HG02763 (cell line): ENCODE results near the gene EPHA4.

Source experiments
- ATAC-seq: cut with Tn5 transposase; IDR thresholded peaks from one replicate; pipeline ENCODE4 v1.9.1; 2021; ENCODE audit warnings: mild to moderate bottlenecking, moderate library complexity; ENCODE audit not compliant: unreplicated experiment

Gene EPHA4

DNA sequence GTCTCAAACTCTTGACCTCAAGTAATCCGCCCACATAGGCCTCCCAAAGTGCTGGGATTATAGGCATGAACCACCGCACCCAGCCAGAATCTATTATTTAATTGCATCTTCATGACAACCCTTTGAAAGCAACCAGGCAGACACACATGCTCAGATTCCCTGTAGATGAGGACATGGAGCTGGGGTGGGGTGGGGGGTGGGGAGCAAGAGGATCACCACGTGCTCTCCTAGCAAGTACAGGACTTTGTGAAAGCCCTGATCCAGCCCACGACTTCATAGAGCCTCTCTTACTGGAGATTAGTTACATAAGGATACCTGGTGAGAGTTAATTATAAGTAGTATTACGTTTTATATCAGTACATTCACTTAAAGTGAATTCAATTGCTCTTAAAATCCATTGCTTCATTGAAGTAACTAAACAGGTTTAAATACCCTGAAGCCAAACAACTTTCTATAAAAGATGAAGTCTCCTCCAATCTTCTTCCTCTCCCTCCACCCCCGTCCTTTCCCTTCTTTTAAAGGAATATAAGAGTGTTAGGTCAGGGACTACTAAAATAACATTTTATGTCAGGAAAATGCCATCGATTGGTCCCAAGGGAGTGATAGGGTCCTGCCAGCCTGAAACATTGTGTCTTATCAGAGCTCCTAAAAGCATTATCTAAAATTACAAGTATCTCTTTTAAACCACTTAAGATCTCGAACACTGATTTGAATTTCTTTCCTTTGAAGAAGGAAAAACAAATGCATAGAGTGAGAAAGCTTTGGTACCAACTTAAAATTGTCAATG, 123.9 kb downstream of the EPHA4 start:
- no peak for ATAC-seq

DNA sequence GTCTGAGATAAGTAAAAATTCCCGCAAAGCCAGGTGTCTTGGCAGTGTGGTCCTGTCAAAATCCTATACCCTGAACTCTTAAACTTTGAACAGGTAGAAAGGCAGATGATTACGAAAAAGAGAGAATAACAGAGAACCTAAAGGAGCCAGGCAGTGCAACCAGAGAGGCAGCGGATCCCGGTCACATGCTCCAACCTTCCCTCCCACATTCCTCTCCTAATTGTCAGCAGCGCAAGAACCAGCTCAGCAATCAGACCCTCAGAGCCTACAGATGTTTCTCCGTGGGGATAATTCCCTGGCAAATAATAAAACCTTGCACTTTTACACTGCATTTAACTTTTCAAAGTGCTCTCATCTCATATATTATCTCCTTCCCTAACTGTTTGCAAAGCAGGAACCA, 124.8 kb downstream of the EPHA4 start:
- no peak for ATAC-seq

DNA sequence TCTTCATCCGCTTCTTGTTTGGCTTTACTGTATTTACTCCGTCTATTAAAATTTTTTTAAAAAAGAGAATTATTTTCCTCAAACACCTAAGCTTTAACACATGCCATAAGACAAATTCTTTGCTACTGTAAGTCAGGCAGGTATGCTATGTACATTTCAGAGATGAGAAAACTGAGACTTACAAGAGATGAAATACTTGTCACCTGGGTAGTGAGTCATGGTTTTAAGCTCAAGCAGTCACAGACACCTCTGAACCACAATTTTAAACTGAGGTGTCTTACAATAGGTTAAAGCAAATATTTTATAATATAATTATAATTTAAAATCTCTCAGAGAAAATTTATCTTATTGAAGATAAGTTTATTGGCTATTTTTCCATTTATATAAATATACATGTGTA, 126.0 kb downstream of the EPHA4 start:
- ATAC-seq = no peak

DNA sequence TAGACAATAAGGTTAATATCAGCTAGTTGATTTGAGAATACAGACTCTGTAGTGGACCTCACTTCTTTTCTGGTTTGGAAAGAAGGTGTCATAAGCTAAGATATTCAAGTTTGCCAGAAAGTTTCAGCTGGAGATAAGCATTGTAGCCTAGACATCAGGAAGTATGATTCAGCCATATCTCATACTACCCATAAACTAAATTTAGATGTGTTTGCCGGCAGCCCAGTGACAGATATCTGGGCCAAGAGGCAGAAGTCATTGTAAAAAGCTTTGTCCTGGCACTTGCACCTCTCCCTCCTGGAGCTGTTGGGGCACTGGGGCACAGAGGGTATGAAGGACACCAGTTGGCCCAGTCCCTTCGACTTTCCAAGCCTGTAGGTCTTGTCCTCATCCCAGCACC, 128.0 kb downstream of the EPHA4 start:
- no peak for ATAC-seq

DNA sequence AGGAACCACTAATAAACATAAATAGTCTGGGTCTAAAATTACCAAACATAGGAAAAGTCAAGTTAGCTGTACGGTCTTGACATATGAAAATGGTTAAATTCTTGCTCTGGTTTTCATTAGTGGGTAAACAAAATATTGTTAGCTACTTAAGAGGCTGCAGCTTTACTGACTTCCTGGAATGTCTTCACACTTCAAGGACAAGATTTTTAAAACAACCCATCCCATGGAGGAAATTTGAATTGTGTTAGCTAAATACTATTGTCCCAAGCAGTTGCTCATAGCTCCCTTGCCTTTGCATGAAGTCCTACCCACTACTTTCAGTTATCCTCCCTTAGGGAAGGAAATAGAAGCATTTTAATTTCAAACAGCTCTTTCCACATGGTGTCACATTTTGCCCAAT, 128.5 kb downstream of the EPHA4 start:
- no peak for ATAC-seq

DNA sequence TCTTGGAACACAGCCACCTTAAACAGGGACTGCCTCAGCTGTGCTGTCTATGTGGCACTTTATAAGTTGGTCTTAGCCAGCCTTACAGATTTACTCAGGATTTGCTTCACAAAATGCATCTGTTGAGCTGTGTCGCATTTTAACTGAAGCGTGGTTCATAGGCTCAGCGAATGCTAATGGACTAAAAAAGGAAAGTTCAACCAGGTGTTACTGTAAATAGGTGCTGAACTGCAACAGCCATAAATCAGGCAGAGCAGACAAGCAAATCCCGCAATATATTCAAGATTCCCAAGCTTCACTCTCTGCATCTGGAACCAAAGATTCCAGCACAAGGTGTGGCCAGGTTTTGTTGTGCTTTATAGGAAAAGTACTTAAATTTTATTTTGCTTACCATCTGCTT, 130.0 kb downstream of the EPHA4 start:
- ATAC-seq = no peak

DNA sequence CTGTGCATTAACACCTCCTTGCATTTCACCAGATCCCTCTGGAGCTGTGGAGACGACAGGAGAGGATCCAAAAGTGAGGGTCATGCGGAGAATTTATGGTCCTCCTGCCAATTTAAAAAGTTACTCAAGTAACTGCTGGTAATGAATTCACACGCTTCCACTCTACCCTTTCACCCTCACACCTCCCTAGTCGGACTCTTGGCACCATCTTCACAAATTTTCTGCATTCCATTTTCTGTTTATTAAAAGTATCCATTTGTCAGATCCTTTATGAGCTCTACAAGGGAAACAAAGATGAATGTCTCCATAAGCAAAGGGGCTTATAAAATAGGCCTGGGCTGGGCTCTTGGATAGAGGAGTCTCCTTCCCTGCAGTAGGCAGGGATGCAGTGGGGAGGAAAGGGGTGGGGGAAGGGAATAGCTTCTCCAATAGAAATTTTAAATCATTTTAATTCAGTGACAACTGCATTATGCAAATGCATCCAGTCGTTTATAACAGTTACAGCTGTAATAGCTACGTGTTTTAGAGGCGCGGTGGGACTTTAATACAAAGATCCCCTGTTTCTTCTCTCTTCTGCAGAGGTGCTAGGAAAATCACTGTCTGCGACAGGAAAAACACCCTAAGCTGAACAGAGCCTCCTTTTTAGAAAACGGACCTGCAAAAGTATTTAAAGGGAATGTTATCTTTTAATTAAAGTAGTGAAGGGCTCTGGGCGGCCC, 132.2 kb downstream of the EPHA4 start:
- ATAC-seq = no peak

DNA sequence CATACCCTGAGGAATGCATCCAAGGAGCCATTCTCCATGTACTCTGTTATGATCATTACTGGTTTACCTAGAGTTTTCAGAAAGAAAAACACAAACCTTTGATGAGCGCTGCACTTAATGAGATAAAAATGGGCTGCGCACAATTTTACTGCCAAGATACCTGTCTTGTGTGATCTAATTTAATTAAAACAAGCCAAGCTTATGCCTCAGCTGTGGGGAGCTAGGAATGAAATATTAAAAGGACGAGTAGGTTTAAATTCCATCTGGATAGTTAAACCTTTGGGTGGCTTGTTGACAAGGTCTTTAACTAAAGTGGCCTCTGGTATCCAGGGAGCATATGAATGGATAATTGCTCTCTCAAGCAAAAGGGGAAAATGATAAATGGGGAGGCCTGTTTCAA, 135.0 kb downstream of the EPHA4 start:
- ATAC-seq = no peak

DNA sequence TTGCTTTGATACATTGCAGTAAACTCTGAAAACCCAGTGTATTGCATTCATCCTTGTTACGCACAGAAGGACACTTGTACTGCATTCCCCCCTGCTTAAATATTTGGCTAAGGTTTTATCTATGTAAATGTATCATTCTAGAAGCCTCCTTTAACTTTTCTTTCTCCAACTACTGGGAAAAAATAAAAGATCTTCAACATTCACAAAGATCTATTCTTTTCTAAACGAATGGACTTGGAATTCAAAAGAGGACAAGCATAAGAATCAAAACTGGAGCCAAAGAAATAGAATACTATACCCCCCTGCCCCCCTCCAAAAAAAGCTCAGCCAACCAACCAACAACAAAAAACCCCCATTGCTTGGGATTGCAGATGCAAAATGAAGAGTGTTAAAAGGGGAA, 136.9 kb downstream of the EPHA4 start:
- ATAC-seq = no peak

DNA sequence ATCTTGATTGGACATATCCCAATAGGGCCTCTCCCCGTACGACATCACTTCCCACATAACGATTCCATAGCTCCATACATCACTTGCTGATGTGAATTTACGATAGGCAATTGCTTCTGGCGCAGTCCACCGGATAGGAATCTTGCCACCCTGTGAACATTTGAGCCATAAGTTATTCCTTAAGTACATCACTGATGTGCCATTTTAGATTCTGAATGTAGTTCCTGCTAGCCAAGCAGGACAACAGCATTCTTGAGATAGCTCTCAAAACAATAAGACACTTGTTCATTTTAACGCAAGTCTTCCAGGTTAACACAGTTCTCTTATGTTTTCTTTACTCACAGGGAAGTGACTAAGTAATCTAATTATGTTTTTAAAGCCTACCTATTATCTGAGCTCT, 138.0 kb downstream of the EPHA4 start:
- no peak for ATAC-seq

DNA sequence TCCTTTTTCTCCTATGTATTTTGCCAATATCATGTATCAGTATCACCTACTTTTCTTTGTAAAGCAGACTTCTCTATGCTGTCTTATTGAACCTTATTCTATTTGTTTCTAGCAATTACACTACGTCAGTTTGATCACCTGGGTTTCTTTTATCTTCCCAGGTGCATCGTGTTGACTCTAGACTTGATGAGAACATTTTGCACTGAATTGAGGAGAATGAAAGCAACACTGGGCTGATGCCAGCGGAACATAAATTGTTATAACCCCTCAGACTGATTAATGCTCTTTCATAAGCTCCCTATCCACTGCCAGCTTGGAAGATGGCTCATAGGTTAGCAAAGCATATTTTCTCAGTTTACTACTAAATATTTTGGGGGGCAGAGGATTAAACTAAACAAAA, 140.6 kb downstream of the EPHA4 start:
- ATAC-seq = no peak

DNA sequence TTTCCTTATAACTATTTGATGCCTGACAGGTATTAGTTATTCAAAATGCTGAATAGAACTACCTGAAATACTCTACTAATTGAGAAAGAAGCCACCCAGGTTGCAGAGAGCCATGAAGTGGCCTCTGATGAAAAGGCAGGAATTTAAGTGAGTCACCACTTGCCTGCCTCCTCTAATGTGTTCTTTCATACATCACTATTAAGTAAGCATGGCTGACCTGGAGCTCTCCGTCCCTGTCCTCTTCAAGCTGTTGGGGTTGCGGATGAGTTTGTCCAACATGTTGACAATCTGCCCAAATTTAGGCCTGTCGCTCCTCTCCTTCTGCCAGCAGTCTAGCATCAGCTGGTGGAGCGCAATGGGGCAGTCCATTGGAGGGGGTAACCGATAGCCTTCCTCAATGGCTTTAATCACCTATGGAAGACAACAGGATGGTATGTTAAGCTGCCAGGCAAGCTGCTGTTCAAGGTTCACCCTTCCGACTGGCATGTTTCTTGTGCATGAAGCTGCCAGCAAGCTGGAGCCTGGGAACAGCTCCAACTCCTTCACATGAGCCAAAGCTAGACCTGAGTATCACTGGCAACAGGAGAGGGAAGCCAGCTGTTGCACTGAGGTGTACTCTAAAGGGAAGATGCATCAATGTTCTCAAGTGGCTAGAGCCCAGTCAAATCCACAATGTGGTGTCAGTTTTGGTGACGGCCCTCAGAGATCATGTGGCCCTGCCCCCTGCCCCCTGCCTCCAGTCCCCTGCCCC, 142.2 kb downstream of the EPHA4 start:
- ATAC-seq = no peak

DNA sequence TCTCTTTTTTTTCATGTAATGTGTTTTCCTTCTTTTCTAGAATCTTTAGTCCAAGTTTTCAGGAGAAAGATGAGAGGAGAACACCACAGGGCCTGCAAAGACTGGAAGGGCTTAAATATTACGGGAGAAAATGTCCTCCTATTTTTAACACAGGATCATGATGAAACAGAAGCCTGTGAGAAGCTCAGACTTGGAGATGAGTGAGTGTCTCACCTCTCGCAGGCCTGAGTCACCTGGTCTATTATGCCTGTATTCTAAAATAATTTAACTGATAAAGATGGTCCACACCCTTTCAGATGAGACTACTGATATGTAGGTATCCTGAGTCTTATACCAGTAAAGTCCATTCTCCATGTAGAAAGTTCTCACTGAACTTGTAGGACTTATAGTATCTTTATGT, 143.2 kb downstream of the EPHA4 start:
- no peak for ATAC-seq

DNA sequence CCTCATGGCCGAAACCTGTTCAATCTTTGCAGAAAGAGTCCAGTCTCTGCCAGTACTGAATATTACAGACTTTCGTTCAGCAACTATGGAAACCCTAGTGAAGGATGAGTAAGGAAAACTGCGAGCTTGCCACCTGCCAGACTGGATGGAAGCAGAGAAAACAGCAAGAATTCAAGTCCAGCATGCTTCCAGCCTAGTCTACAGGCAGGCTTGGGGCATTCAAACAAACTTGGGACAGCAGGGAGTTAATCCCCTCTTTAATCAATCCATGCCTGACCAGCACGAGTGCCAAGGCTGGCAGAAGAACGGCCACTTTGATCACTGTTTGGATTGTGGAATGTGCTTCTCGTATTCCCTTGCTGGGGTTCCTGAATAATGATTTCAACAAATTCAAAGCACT, 145.2 kb downstream of the EPHA4 start:
- no peak for ATAC-seq

DNA sequence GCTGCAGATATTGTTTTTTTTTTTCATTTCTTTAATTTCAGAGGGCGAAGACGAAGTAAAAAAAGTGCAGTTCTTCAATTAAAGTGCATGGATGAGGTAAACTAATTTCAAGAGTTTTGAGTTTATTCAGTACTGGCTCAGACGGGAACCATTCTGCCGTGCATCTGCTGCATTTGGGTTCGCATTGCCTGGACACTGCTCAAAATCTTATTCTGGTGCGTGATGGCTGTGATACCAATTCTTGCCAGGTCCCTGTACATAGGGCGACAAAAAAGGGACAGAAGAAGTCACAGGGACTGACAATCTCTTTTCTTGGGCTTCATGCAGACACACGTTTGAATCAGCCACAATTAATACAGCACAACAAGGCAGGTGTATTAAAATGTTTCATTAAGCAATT, 146.2 kb downstream of the EPHA4 start:
- no peak for ATAC-seq

DNA sequence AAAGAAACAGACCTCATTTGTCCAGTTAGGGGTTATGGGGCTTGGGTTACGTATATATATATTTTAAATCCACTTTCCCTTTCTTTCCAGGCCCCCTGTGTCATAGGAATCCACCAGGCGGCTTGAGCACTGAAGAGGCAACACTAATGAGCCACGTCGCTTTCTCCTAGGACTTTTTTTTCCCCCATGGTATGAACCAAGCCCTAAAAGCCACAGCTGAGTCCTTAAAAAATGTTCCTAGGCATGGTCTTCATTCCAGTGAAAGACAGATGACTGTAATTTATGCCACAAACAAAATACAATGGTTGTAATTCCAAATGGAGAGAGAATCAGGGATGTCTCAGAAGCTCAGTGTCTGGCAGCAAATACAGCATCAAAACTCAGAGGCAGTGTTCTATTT, 146.8 kb downstream of the EPHA4 start:
- no peak for ATAC-seq

DNA sequence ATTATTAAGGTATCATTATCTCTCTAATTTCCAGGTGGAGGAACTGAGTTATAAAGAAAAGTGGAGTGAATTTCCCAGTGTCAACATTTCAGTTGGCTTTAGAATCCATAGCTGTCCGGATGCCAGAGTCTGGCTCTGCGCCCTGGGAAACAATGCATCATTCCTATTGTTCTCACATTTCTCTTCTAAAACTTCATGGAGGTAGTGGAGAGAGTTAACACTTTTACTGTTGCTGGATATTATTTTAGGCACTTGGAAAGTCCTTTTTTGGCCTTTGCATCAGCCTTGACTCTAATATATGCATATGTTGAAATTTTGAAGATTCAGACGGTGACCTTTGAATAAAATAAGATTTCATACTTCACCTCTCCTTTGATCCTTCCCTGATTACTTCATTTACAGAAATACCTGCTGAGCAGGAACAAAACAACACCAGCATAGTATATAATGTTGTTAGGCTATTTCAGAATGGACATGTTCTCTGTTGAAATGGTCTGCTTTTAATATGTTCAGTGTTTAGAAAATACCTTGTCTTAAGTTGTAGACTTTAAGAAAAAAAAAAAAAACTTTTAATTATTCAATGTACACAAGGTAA, 148.8 kb downstream of the EPHA4 start:
- no peak for ATAC-seq

DNA sequence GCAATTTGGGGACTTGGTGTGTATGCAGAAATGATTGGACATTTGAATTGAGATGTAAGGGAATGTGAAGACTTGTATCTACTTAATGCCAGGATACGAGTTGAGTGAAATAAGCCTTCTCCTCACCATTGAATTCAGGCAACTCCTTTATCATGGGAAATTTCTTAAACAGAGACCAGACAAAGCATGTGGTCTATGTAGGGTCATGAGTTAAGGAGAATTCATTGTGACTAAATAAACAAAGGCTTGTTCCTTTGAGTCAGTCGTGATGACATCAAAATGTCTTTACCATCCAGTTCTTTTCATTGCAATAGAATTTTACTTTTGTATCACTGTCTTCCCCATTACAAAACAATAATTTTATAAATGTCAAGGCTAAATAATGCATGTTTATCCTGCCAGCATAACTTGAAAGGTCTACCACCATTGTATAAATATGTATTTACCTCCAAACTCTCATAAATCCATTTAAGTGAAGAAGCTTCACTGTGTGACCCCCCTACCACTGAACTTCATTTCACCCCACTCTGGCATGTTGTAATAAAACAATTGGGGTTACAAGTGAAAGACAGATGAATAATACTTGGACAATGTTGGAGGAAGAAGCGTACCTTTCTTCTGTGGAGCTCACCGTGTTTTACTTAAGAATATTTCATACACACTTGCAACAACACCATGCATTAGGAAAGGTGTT, 149.4 kb downstream of the EPHA4 start:
- ATAC-seq = no peak

DNA sequence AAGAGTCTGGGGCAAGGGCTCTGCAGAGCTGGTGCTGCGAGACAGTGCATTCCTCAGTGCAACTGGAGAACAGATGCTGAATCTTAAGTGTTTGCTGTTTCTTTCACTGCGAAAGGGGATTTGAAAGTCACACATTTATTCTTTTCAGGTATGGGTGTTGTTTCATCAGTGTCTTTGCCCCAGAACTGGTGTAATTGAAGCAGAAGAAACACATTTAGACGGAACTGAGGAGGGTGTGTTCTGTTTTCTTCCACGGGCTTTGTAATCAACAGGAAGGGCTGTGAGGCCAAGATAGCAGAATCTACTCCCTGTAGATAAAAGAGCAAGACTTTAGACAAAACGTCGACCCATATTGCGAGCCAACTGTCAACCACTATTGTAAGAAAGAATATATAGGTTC, 151.9 kb downstream of the EPHA4 start:
- no peak for ATAC-seq

DNA sequence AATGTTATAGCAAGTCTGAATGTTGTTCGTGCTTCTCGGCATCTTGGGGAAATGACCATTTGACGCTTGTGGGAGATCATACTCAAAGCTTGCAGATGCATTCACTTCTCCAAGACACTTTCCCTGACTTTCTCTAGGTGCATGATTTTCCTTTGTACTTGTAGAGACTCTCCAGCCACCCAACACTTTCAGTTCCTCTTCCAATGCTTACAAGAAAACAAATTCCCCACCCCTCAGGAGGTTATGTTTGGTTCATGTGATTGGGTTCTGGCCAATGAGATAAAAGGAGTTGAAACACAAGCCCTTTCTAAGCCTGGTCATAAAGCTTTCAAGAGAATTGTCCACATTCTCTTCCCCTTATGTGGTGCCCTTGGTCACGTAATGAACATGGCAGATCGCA, 156.3 kb downstream of the EPHA4 start:
- ATAC-seq = no peak

DNA sequence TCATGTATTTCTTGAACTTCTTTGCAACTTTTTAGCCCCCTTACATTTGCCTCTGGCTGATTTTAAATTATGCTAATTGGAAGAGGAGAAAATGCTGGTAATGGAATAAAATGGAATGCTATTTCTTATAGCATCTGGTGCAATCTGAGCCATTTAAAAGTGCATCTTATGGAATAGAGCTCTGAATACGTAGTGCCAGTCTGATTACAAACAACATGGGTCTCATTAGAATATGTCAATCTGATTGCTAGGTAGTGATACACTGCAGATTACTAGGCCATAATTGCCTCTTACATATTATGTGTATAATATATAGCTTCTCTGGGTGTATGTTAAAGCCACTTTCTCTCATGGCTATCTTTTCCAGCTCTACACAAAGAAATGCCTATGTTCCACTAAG, 159.1 kb downstream of the EPHA4 start:
- no peak for ATAC-seq
